HFFc6 (cell line): ENCODE data around the gene RAD23B. TPM values are rescaled to one million over a fixed set of nuclear protein-coding genes. Genes with fewer than 3 reads are reported as not detected.

ENCODE experiments used
- DNase-seq: peaks from one replicate; pipeline ENCODE4 v3.0.0-alpha.2; 2018
- H3K27ac Mint-ChIP-seq: 2 replicates; pipeline ENCODE4 v1.8.0; 2020; ENCODE audit warnings: mild to moderate bottlenecking, mixed read lengths
- H3K27me3 Mint-ChIP-seq: 2 replicates; pipeline ENCODE4 v1.8.0; 2021; ENCODE audit warnings: mild to moderate bottlenecking, moderate library complexity, mixed read lengths; ENCODE audit not compliant: insufficient read depth
- H3K36me3 Mint-ChIP-seq: 2 replicates; pipeline ENCODE4 v1.8.0; 2021; ENCODE audit warnings: low read depth, mixed read lengths
- H3K4me1 Mint-ChIP-seq: 2 replicates; pipeline ENCODE4 v1.8.0; 2020; ENCODE audit warnings: low read depth, mixed read lengths
- H3K4me3 Mint-ChIP-seq: 2 replicates; pipeline ENCODE4 v1.8.0; 2020; ENCODE audit warnings: mild to moderate bottlenecking, moderate library complexity, mixed read lengths
- H3K9me3 Mint-ChIP-seq: 2 replicates; pipeline ENCODE4 v1.8.0; 2020; ENCODE audit warnings: mild to moderate bottlenecking, mixed read lengths
- total RNA-seq, 6 experiments: library from RNA; stranded (reverse); fragmentation: NEBNext Ultra II Directional; extraction: Animal tissue kit (Norgen Biotek cat#: 25700); gene quantifications; 2 replicates in 1 of 6; 3 replicates in 5 of 6; pipeline ENCODE4 v1.2.3, GENCODE V29; 2021
- TF ChIP-seq, protein P1 (sequence below): fragments of 200-600 bp; sonication (generic); IDR thresholded peaks from 2 replicates; pipeline ENCODE4 v1.5.0; 2021; ENCODE audit warnings: antibody characterized with exemption, mild to moderate bottlenecking

RAD23B gene
- total RNA-seq, 6 experiments from 2014 or later, result 196 to 222 (median 204) TPM

GRCh38 chr9:107328510-107328909 lies 45.4 kb downstream of the RAD23B start:
- Mint-ChIP-seq H3K4me1 (peaks cover 17% of the 10 kb centered on the region), H3K27ac (no peak overlapping the region), H3K36me3 (peaks cover 88% of the 10 kb centered on the region), H3K27me3 (peaks cover 6% of the 10 kb centered on the region; the same call in 1 of the 2 replicates), H3K9me3 (0 out of 2 replicates have a peak, but pooled peaks cover 5% of the 10 kb centered on the region), H3K4me3 (no peak overlapping the region)
- no peak for DNase-seq
- TF ChIP-seq, protein P1, sequence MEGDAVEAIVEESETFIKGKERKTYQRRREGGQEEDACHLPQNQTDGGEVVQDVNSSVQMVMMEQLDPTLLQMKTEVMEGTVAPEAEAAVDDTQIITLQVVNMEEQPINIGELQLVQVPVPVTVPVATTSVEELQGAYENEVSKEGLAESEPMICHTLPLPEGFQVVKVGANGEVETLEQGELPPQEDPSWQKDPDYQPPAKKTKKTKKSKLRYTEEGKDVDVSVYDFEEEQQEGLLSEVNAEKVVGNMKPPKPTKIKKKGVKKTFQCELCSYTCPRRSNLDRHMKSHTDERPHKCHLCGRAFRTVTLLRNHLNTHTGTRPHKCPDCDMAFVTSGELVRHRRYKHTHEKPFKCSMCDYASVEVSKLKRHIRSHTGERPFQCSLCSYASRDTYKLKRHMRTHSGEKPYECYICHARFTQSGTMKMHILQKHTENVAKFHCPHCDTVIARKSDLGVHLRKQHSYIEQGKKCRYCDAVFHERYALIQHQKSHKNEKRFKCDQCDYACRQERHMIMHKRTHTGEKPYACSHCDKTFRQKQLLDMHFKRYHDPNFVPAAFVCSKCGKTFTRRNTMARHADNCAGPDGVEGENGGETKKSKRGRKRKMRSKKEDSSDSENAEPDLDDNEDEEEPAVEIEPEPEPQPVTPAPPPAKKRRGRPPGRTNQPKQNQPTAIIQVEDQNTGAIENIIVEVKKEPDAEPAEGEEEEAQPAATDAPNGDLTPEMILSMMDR, result no peak

DNA sequence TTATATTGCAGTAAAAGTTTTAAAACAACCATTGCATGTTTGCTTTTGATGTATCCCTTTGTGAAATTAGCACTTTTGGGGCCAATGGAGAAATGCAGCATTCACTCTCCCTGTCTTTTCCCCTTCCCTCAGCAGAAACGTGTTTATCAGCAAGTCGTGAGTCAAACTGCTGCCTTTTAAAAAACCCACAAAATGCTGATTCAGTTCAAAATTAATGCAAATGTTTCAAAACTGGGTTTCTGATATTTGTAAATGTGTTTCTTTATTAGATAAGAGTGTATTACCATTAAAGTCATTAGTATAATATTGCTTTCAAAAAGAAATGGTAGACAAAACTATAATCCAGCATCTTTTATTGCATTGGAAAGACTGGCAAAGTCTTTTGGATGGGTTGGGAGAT lies 47.3 kb downstream of the RAD23B start:
- H3K9me3 Mint-ChIP-seq, result 0 out of 2 replicates have a peak, but pooled peaks cover 5% of the 10 kb centered on the region
- no peak for DNase-seq
- peaks cover 90% of the 10 kb centered on the region for H3K36me3 Mint-ChIP-seq
- H3K27me3 Mint-ChIP-seq, result peaks cover 6% of the 10 kb centered on the region; the same call in 1 of the 2 replicates
- no peak overlapping the region for H3K4me3 Mint-ChIP-seq
- H3K4me1 Mint-ChIP-seq, result peaks cover 9% of the 10 kb centered on the region
- H3K27ac Mint-ChIP-seq, result no peak overlapping the region
- TF ChIP-seq, protein P1, result no peak

GRCh38 chr9:107332883-107333282 lies 49.8 kb downstream of the RAD23B start:
- Mint-ChIP-seq H3K27me3 (peaks cover 12% of the 10 kb centered on the region), H3K36me3 (peaks cover 82% of the 10 kb centered on the region), H3K9me3 (no peaks in the 10 kb centered on the region), H3K27ac (no peak overlapping the region), H3K4me3 (no peak overlapping the region), H3K4me1 (peaks cover 26% of the 10 kb centered on the region)
- no peak for DNase-seq
- TF ChIP-seq, protein P1, result no peak

DNA sequence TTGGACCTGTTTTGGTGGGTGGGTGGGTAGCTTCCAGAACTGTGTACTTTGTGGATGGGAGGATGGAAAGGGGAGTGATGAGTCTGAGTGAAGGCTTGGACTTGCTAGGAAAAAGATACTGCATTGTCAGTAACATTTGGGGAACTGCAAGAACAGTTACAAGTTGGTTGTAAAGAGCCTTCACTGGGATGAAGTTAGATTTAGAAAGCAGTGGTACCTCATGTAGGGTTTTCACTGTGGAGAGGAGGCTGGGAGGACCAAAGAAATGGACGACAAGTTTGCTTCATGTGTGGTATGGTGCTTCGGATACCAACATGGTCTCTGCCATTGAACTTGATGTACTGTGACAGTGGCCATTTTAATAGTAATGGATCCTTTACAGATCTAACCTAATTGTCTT lies 50.3 kb downstream of the RAD23B start:
- no peak overlapping the region for H3K27ac Mint-ChIP-seq
- TF ChIP-seq, protein P1, result no peak
- DNase-seq, result no peak
- peaks cover 26% of the 10 kb centered on the region for H3K4me1 Mint-ChIP-seq
- no peaks in the 10 kb centered on the region for H3K9me3 Mint-ChIP-seq
- peaks cover 82% of the 10 kb centered on the region for H3K36me3 Mint-ChIP-seq
- H3K27me3 Mint-ChIP-seq, result peaks cover 12% of the 10 kb centered on the region
- H3K4me3 Mint-ChIP-seq, result no peak overlapping the region

DNA sequence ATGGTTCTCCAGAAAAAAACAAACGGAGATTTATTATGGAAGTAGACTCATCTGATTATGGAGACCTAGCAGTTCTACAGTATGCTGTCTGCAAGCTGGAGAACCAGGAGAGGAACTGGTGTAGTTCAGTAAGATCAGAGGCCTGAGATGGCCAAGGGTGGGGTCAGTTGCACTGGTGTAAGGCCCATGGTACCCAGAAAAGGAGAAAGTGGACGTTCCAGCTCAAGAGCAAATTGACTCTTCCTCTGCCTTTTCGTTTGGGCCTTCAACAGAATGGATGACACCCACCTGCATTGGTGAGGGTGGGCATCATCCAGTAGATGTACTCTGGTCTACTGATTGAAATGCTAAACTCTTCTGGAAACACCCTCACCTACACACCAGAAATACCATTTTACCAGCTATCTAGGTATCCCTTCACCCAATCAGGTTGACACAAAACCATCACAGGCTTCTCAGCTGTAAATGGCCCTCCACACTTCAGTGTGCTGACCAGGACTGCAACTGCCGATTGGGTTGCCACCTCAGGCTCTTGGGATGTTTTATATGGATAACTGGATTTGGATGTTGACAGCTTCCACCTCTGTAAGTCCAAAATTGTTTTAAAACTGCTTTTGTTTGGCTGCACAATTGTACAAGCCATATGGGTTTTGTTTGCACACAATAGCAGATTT lies 51.2 kb downstream of the RAD23B start:
- no peak for DNase-seq
- H3K9me3 Mint-ChIP-seq, result no peaks in the 10 kb centered on the region
- H3K36me3 Mint-ChIP-seq, result peaks cover 80% of the 10 kb centered on the region
- no peak overlapping the region for H3K4me3 Mint-ChIP-seq
- H3K4me1 Mint-ChIP-seq, result peaks cover 26% of the 10 kb centered on the region
- TF ChIP-seq, protein P1, result no peak
- peaks cover 14% of the 10 kb centered on the region for H3K27me3 Mint-ChIP-seq
- no peak overlapping the region for H3K27ac Mint-ChIP-seq
